T-helper 9 cell (primary cell): ENCODE measurements around the gene FLCN.
"Not testable (repeated sequence)": the region's sequence is repeated elsewhere in the genome, so short reads cannot be mapped to it uniquely, and the experiment has no call there.

Experiments
- DNase-seq: peaks from one replicate; pipeline ENCODE4 v3.0.0-alpha.2; 2020
- total RNA-seq, 2 donors: gene quantifications; one replicate each; lab custom pipeline; 2026; lab: John Stamatoyannopoulos, UW

FLCN gene
- total RNA-seq, result 22.7 to 55.7 reads per million in 2 donors

- DNase-seq, result peak; percentile 88
Measured at GRCh38 chr17:17237026-17237799, at the start of gene FLCN. Gene FLCN (minus strand): TSS chr17:17237168. CDS start chr17:17228137, 9,031 bp downstream.

- no peak for DNase-seq
Measured at GRCh38 chr17:17285951-17286350, 49.0 kb upstream of the FLCN start.

GRCh38 chr17:17280613-17281549 lies 43.9 kb upstream of the FLCN start, which contains the start of gene COPS3:
Gene COPS3 (minus strand): TSS chr17:17281246. CDS start chr17:17281186, 60 bp downstream.
- peak; percentile 96 for DNase-seq

- no peak for DNase-seq
Measured at GRCh38 chr17:17279316-17279715, 42.3 kb upstream of the FLCN start.

- not testable (repeated sequence) for DNase-seq
Measured at GRCh38 chr17:17277431-17277830, 40.5 kb upstream of the FLCN start.

- no peak for DNase-seq
Measured at GRCh38 chr17:17275971-17276370, 39.0 kb upstream of the FLCN start.

- DNase-seq, result peak; percentile 9
Measured at GRCh38 chr17:17269926-17270773, 33.2 kb upstream of the FLCN start.

GRCh38 chr17:17264430-17264829 lies 27.5 kb upstream of the FLCN start:
- DNase-seq, result no peak

- no peak for DNase-seq
Measured at GRCh38 chr17:17258998-17259397, 22.0 kb upstream of the FLCN start.

GRCh38 chr17:17258011-17258410 lies 21.0 kb upstream of the FLCN start:
- DNase-seq, result no peak

- DNase-seq, result no peak
Measured at GRCh38 chr17:17256316-17256715, 19.3 kb upstream of the FLCN start.

GRCh38 chr17:17255689-17256088 lies 18.7 kb upstream of the FLCN start:
- DNase-seq, result not testable (repeated sequence)

- no peak for DNase-seq
Measured at GRCh38 chr17:17254036-17254435, 17.1 kb upstream of the FLCN start.

- DNase-seq, result no peak
Measured at GRCh38 chr17:17253406-17253805, 16.4 kb upstream of the FLCN start.

- no peak for DNase-seq
Measured at GRCh38 chr17:17252149-17252661, 15.2 kb upstream of the FLCN start.

GRCh38 chr17:17246879-17247278 lies 9.9 kb upstream of the FLCN start:
- DNase-seq, result no peak

- no peak for DNase-seq
Measured at GRCh38 chr17:17243163-17243562, 6.2 kb upstream of the FLCN start.

- DNase-seq, result no peak
Measured at GRCh38 chr17:17242246-17242645, 5.3 kb upstream of the FLCN start.

- DNase-seq, result no peak
Measured at GRCh38 chr17:17241656-17242055, 4.7 kb upstream of the FLCN start.

- no peak for DNase-seq
Measured at GRCh38 chr17:17239832-17240231, 2.9 kb upstream of the FLCN start.

- peak; percentile 4 for DNase-seq
Measured at GRCh38 chr17:17236295-17237025, 508 bp downstream of the FLCN start.
